Caki2 (cell line): Measurements from ENCODE around the gene LDLRAD4. TPM values are rescaled to one million over a fixed set of nuclear protein-coding genes. Genes with fewer than 3 reads are reported as not detected.

Experiments used
- DNase-seq: peaks from one replicate; pipeline ENCODE4 v3.0.0-alpha.2; 2015; ENCODE audit warnings: low read depth
- in situ Hi-C: cut with HindIII; loops from 2 replicates; pipeline ENCODE4 v1.10.0; 2016; ENCODE audit warnings: low sequenced_read_pairs, low pct_unique_long_range_greater_than_20kb, mixed read lengths
- total RNA-seq: library from RNA; depleted of rRNA; stranded (reverse); fragments of >200 nt; shearing (Covaris generic); gene quantifications from 2 replicates; pipeline ENCODE4 v1.2.3, GENCODE V29; 2014; ENCODE audit warnings: low replicate concordance

LDLRAD4 gene
- total RNA-seq, 1 experiment from 2014 or later, result 0.44 TPM

- in situ Hi-C loops, result no loop called here
- DNase-seq, result no peak
These were observed 148.7 kb downstream of the LDLRAD4 start for GRCh38 chr18:13366962-13367892.

- no peak for DNase-seq
- in situ Hi-C loops, result no loop called here
These were observed 149.7 kb downstream of the LDLRAD4 start for GRCh38 chr18:13368080-13368813.

- in situ Hi-C loops, result no loop called here
- no peak for DNase-seq
These were observed 150.8 kb downstream of the LDLRAD4 start for GRCh38 chr18:13369353-13369752.

- DNase-seq, result no peak
- in situ Hi-C loops, result no loop called here
These were observed 151.4 kb downstream of the LDLRAD4 start for GRCh38 chr18:13369756-13370510.

GRCh38 chr18:13370995-13371625, 152.6 kb downstream of the LDLRAD4 start:
- in situ Hi-C loops, result no loop called here
- DNase-seq, result no peak

GRCh38 chr18:13371689-13372418, 153.3 kb downstream of the LDLRAD4 start:
- in situ Hi-C loops, result no loop called here

GRCh38 chr18:13372531-13372951, 154.0 kb downstream of the LDLRAD4 start:
- DNase-seq, result no peak
- in situ Hi-C loops, result no loop called here

More at GRCh38 chr18:13371689-13372418, 153.3 kb downstream of the LDLRAD4 start:
- no peak for DNase-seq

- DNase-seq, result no peak
- in situ Hi-C loops, result no loop called here
These were observed 155.5 kb downstream of the LDLRAD4 start for GRCh38 chr18:13374096-13374467.

- in situ Hi-C loops, result no loop called here
- no peak for DNase-seq
These were observed 156.1 kb downstream of the LDLRAD4 start for GRCh38 chr18:13374468-13375301.

GRCh38 chr18:13375302-13376255, 157.0 kb downstream of the LDLRAD4 start:
- in situ Hi-C loops, result no loop called here
- peak; percentile 62 for DNase-seq

- no peak for DNase-seq
- in situ Hi-C loops, result no loop called here
These were observed 157.8 kb downstream of the LDLRAD4 start for GRCh38 chr18:13376298-13376840.

GRCh38 chr18:13376841-13377351, 158.3 kb downstream of the LDLRAD4 start:
- no peak for DNase-seq
- in situ Hi-C loops, result no loop called here

- peak; percentile 6 for DNase-seq
- in situ Hi-C loops, result no loop called here
These were observed 158.9 kb downstream of the LDLRAD4 start for GRCh38 chr18:13377496-13377895.

- in situ Hi-C loops, result no loop called here
- DNase-seq, result no peak
These were observed 159.6 kb downstream of the LDLRAD4 start for GRCh38 chr18:13378150-13378549.

GRCh38 chr18:13379062-13379865, 160.7 kb downstream of the LDLRAD4 start:
- no peak for DNase-seq
- in situ Hi-C loops, result no loop called here
